HFFc6 (cell line): ENCODE data around the gene TMEM14A. TPM values are rescaled to one million over a fixed set of nuclear protein-coding genes. Genes with fewer than 3 reads are reported as not detected.

Experiments used
- DNase-seq: peaks from one replicate; pipeline ENCODE4 v3.0.0-alpha.2; 2018
- H3K27ac Mint-ChIP-seq: 2 replicates; pipeline ENCODE4 v1.8.0; 2020; ENCODE audit warnings: mild to moderate bottlenecking, mixed read lengths
- H3K27me3 Mint-ChIP-seq: 2 replicates; pipeline ENCODE4 v1.8.0; 2021; ENCODE audit warnings: mild to moderate bottlenecking, moderate library complexity, mixed read lengths; ENCODE audit not compliant: insufficient read depth
- H3K36me3 Mint-ChIP-seq: 2 replicates; pipeline ENCODE4 v1.8.0; 2021; ENCODE audit warnings: low read depth, mixed read lengths
- H3K4me1 Mint-ChIP-seq: 2 replicates; pipeline ENCODE4 v1.8.0; 2020; ENCODE audit warnings: low read depth, mixed read lengths
- H3K4me3 Mint-ChIP-seq: 2 replicates; pipeline ENCODE4 v1.8.0; 2020; ENCODE audit warnings: mild to moderate bottlenecking, moderate library complexity, mixed read lengths
- H3K9me3 Mint-ChIP-seq: 2 replicates; pipeline ENCODE4 v1.8.0; 2020; ENCODE audit warnings: mild to moderate bottlenecking, mixed read lengths
- CTCF ChIP-seq: fragments of 200-600 bp; sonication (generic); IDR thresholded peaks from 2 replicates; pipeline ENCODE4 v1.5.0; 2021; ENCODE audit warnings: antibody characterized with exemption, mild to moderate bottlenecking
- total RNA-seq, 6 experiments: library from RNA; stranded (reverse); fragmentation: NEBNext Ultra II Directional; extraction: Animal tissue kit (Norgen Biotek cat#: 25700); gene quantifications; 2 replicates in 1 of 6; 3 replicates in 5 of 6; pipeline ENCODE4 v1.2.3, GENCODE V29; 2021

TMEM14A gene
- total RNA-seq, 6 experiments from 2014 or later: 36.3 to 48.0 (median 45.0) TPM

- H3K4me1 Mint-ChIP-seq: peaks cover 7% of the 10 kb centered on the region; the same call in 1 of the 2 replicates
- H3K4me3 Mint-ChIP-seq: no peak overlapping the region
- no peak overlapping the region for H3K27ac Mint-ChIP-seq
- H3K27me3 Mint-ChIP-seq: peaks cover 2% of the 10 kb centered on the region; the same call in 1 of the 2 replicates
- no peak for DNase-seq
- TF ChIP-seq CTCF: no peak
- no peaks in the 10 kb centered on the region for H3K36me3 Mint-ChIP-seq
- H3K9me3 Mint-ChIP-seq: no peaks in the 10 kb centered on the region
Observed at GRCh38 chr6:52641388-52641787, 29.5 kb upstream of the TMEM14A start.

GRCh38 chr6:52641826-52642225 lies 29.1 kb upstream of the TMEM14A start:
- peaks cover 11% of the 10 kb centered on the region for H3K4me1 Mint-ChIP-seq
- H3K27ac Mint-ChIP-seq: no peak overlapping the region
- no peaks in the 10 kb centered on the region for H3K36me3 Mint-ChIP-seq
- TF ChIP-seq CTCF: no peak
- H3K27me3 Mint-ChIP-seq: peaks cover 2% of the 10 kb centered on the region; the same call in 1 of the 2 replicates
- no peak for DNase-seq
- H3K9me3 Mint-ChIP-seq: no peaks in the 10 kb centered on the region
- no peak overlapping the region for H3K4me3 Mint-ChIP-seq

- Mint-ChIP-seq H3K4me3 (no peak overlapping the region), H3K4me1 (peaks cover 16% of the 10 kb centered on the region), H3K36me3 (no peaks in the 10 kb centered on the region), H3K27ac (no peak overlapping the region), H3K9me3 (no peaks in the 10 kb centered on the region), H3K27me3 (peaks cover 2% of the 10 kb centered on the region; the same call in 1 of the 2 replicates)
- no peak for TF ChIP-seq CTCF
- no peak for DNase-seq
Observed at GRCh38 chr6:52642368-52642767, 28.5 kb upstream of the TMEM14A start.

- Mint-ChIP-seq H3K27me3 (peaks cover 2% of the 10 kb centered on the region; the same call in 1 of the 2 replicates), H3K27ac (no peak overlapping the region)
- no peak for DNase-seq
Observed at GRCh38 chr6:52643158-52643557, 27.8 kb upstream of the TMEM14A start.

GRCh38 chr6:52644253-52644652 lies 26.7 kb upstream of the TMEM14A start:
- H3K27me3 Mint-ChIP-seq: peaks cover 2% of the 10 kb centered on the region; the same call in 1 of the 2 replicates
- no peak for DNase-seq
- TF ChIP-seq CTCF: no peak

More at GRCh38 chr6:52643158-52643557, 27.8 kb upstream of the TMEM14A start:
- peaks cover 23% of the 10 kb centered on the region for H3K4me1 Mint-ChIP-seq
- no peaks in the 10 kb centered on the region for H3K36me3 Mint-ChIP-seq
- no peaks in the 10 kb centered on the region for H3K9me3 Mint-ChIP-seq
- TF ChIP-seq CTCF: no peak
- no peak overlapping the region for H3K4me3 Mint-ChIP-seq

GRCh38 chr6:52645976-52646375 lies 24.9 kb upstream of the TMEM14A start:
- TF ChIP-seq CTCF: no peak
- Mint-ChIP-seq H3K9me3 (no peaks in the 10 kb centered on the region), H3K4me3 (no peak overlapping the region), H3K36me3 (no peaks in the 10 kb centered on the region), H3K27ac (no peak overlapping the region), H3K4me1 (peaks cover 43% of the 10 kb centered on the region), H3K27me3 (no peaks in the 10 kb centered on the region; the same call in 1 of the 2 replicates)
- DNase-seq: no peak

More at GRCh38 chr6:52644253-52644652, 26.7 kb upstream of the TMEM14A start:
- H3K4me3 Mint-ChIP-seq: no peak overlapping the region
- H3K36me3 Mint-ChIP-seq: no peaks in the 10 kb centered on the region
- peaks cover 34% of the 10 kb centered on the region for H3K4me1 Mint-ChIP-seq
- no peaks in the 10 kb centered on the region for H3K9me3 Mint-ChIP-seq
- no peak overlapping the region for H3K27ac Mint-ChIP-seq
